ENCODE measurements around the gene TBCCD1.

- TF ChIP-seq, protein P1, sequence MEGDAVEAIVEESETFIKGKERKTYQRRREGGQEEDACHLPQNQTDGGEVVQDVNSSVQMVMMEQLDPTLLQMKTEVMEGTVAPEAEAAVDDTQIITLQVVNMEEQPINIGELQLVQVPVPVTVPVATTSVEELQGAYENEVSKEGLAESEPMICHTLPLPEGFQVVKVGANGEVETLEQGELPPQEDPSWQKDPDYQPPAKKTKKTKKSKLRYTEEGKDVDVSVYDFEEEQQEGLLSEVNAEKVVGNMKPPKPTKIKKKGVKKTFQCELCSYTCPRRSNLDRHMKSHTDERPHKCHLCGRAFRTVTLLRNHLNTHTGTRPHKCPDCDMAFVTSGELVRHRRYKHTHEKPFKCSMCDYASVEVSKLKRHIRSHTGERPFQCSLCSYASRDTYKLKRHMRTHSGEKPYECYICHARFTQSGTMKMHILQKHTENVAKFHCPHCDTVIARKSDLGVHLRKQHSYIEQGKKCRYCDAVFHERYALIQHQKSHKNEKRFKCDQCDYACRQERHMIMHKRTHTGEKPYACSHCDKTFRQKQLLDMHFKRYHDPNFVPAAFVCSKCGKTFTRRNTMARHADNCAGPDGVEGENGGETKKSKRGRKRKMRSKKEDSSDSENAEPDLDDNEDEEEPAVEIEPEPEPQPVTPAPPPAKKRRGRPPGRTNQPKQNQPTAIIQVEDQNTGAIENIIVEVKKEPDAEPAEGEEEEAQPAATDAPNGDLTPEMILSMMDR (IDR thresholded peaks at IDR 0.05) = no peak
- TF ChIP-seq POLR2A (IDR thresholded peaks at IDR 0.05) = no peak
Measured at GRCh38 chr3:186530415-186530814, 36.7 kb downstream of the TBCCD1 start.

All from body of pancreas (tissue), 4 donors.